Pons (tissue), 1 donor: Measurements from ENCODE around the gene BTBD2.

Source experiments
- DNase-seq: peaks from one replicate; pipeline ENCODE4 v3.0.0-alpha.2; 2016; ENCODE audit warnings: low spot score

The BTBD2 gene

GRCh38 chr19:1941146-1942077 is 74.1 kb downstream of the BTBD2 start, which contains the start of gene CSNK1G2:
Gene CSNK1G2, plus strand, starts transcription at chr19:1941172. Its CDS starts 28,601 bp downstream, at chr19:1969773.
- no peak for DNase-seq

- DNase-seq, result no peak
Observed at GRCh38 chr19:1938071-1938470, 77.4 kb downstream of the BTBD2 start.

- DNase-seq, result no peak
Observed at GRCh38 chr19:1936916-1937610, 78.5 kb downstream of the BTBD2 start.

- no peak for DNase-seq
Observed at GRCh38 chr19:1936430-1936829, 79.1 kb downstream of the BTBD2 start.

- peak; percentile 62 for DNase-seq
Observed at GRCh38 chr19:1935484-1936208, 79.9 kb downstream of the BTBD2 start.
